GM23248 (cell line): ENCODE measurements around the gene ARL6IP1. TPM values are rescaled to one million over a fixed set of nuclear protein-coding genes. Genes with fewer than 3 reads are reported as not detected.
A peak's percentile ranks its signal among the peaks of the same experiment; 100 is the strongest.

Experiments used
- DNase-seq: peaks from one replicate; pipeline ENCODE4 v3.0.0-alpha.2; 2015
- H2AFZ ChIP-seq: fragments of 200-600 bp; sonication (generic); 2 replicates; pipeline ENCODE4 v1.6.1; 2016; ENCODE audit warnings: antibody characterized with exemption
- H3F3A ChIP-seq: fragments of 200-600 bp; sonication (generic); 2 replicates; pipeline ENCODE4 v1.6.1; 2016; ENCODE audit warnings: mild to moderate bottlenecking, antibody characterized with exemption, mixed run types; ENCODE audit not compliant: insufficient read depth
- H3K27ac ChIP-seq: fragments of 200-600 bp; sonication (generic); 2 replicates; pipeline ENCODE4 v1.5.1; 2016; ENCODE audit warnings: mild to moderate bottlenecking
- H3K27me3 ChIP-seq: fragments of 200-600 bp; sonication (generic); replicated peaks from 2 replicates; pipeline ENCODE4 v1.6.1; 2016; ENCODE audit warnings: mild to moderate bottlenecking; ENCODE audit not compliant: insufficient read depth
- H3K36me3 ChIP-seq: fragments of 200-600 bp; sonication (generic); 2 replicates; pipeline ENCODE4 v1.6.1; 2016; ENCODE audit warnings: low read depth, mild to moderate bottlenecking
- H3K4me1 ChIP-seq: fragments of 200-600 bp; sonication (generic); 2 replicates; pipeline ENCODE4 v1.6.1; 2016; ENCODE audit warnings: mild to moderate bottlenecking; ENCODE audit not compliant: insufficient read depth
- H3K4me2 ChIP-seq: fragments of 200-600 bp; sonication (generic); one replicate; pipeline ENCODE4 v1.6.1; 2016; ENCODE audit warnings: mild to moderate bottlenecking; ENCODE audit not compliant: unreplicated experiment
- H3K4me3 ChIP-seq: fragments of 200-600 bp; sonication (generic); 2 replicates; pipeline ENCODE4 v1.5.1; 2016; ENCODE audit warnings: mild to moderate bottlenecking
- H3K79me2 ChIP-seq: fragments of 200-600 bp; sonication (generic); 2 replicates; pipeline ENCODE4 v1.6.1; 2016; ENCODE audit warnings: mild to moderate bottlenecking; ENCODE audit not compliant: insufficient read depth
- H3K9ac ChIP-seq: fragments of 200-600 bp; sonication (generic); 2 replicates; pipeline ENCODE4 v1.6.1; 2016; ENCODE audit warnings: mild to moderate bottlenecking
- H3K9me2 ChIP-seq: fragments of 200-600 bp; sonication (generic); 2 replicates; pipeline ENCODE4 v1.6.1; 2016; ENCODE audit warnings: mixed run types, mild to moderate bottlenecking, moderate library complexity; ENCODE audit not compliant: insufficient read depth
- H3K9me3 ChIP-seq: fragments of 200-600 bp; sonication (generic); one replicate; pipeline ENCODE4 v1.6.1; 2017; ENCODE audit warnings: low read depth
- H4K20me1 ChIP-seq: fragments of 200-600 bp; sonication (generic); 2 replicates; pipeline ENCODE4 v1.6.0; 2016; ENCODE audit not compliant: insufficient read depth
- EZH2 ChIP-seq: fragments of 200-600 bp; sonication (generic); IDR thresholded peaks from 2 replicates; pipeline ENCODE4 v1.6.1; 2018; ENCODE audit warnings: antibody characterized with exemption, mild to moderate bottlenecking; ENCODE audit not compliant: insufficient read depth, poor library complexity, severe bottlenecking
- EZH2phosphoT487 ChIP-seq: fragments of 200-600 bp; sonication (generic); IDR thresholded peaks from 2 replicates; pipeline ENCODE4 v1.6.1; 2018; ENCODE audit warnings: antibody characterized with exemption, moderate library complexity, mild to moderate bottlenecking, low read depth; ENCODE audit not compliant: insufficient read depth
- WGBS, 2 experiments: methylation state at CpG; one replicate each; pipeline ENCODE4 v1.1.6; 2015 to 2017; ENCODE audit warnings: low lambda C conversion rate in 2 of 2, low coverage in 1 of 2; ENCODE audit errors: missing lambda C conversion rate in 2 of 2; 5-methylcytosine and 5-hydroxymethylcytosine counted together
- in situ Hi-C: fragments of 300-500 bp; cut with MboI; formaldehyde crosslinking; loops from 2 replicates; pipeline ENCODE4 v1.15.0; 2020
- polyA plus RNA-seq: library from polyadenylated mRNA; unstranded; fragments of >200 nt; fragmentation: Nextera tagmentation; extraction: Ambion mirVana; gene quantifications from 2 replicates; pipeline ENCODE4 v1.2.1, GENCODE V29; 2016
- total RNA-seq: library from RNA; depleted of rRNA; stranded (reverse); fragments of >200 nt; shearing (Covaris generic); gene quantifications from 2 replicates; pipeline ENCODE4 v1.2.3, GENCODE V29; 2014

Gene ARL6IP1
- total and polyA plus RNA-seq, 2 experiments from 2014 or later: 131 to 201 TPM

DNA sequence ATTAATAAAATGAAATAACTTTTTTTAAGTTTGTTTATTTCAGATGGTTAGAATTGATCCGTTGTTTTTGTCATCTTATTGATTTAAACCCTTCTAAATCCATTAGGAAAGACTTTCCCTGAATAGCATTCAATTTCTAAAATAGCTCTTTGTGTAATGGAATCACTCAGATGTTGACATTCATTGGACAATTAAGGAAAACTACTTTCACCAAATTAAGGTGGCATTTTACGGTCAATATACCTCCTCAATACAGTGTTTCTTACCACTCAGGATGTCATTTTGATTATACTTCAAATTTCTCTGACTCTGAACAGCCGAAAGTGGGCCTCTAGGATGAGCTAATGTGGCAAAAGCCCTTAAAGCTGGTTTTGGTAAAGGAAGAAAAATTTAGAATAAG, 1.8 kb downstream of the ARL6IP1 start:
- Histone ChIP-seq H3K4me1 (peaks cover 29% of the 10 kb centered on the region), H3K27ac (no peak overlapping the region), H2AFZ (no peak overlapping the region), H4K20me1 (no peaks in the 10 kb centered on the region), H3K9ac (peak overlapping the region; percentile 95), H3K4me3 (peak overlapping the region; percentile 89), H3K79me2 (peaks cover 75% of the 10 kb centered on the region), H3K36me3 (peaks cover 30% of the 10 kb centered on the region), H3K9me3 (no peaks in the 10 kb centered on the region), H3F3A (peaks cover 23% of the 10 kb centered on the region), H3K4me2 (peak overlapping the region; percentile 92), H3K27me3 (no peaks in the 10 kb centered on the region), H3K9me2 (no peaks in the 10 kb centered on the region)
- in situ Hi-C loops: no loop called here
- no peak for DNase-seq
- no peak for TF ChIP-seq EZH2
- no peak for TF ChIP-seq EZH2phosphoT487
- WGBS, 2 experiments: 92 to 95% methylated on average over 3 of the region's 3 CpGs

- no peak for TF ChIP-seq EZH2phosphoT487
- TF ChIP-seq EZH2: no peak
- Histone ChIP-seq H3K27me3 (no peaks in the 10 kb centered on the region), H3F3A (peaks cover 26% of the 10 kb centered on the region), H4K20me1 (no peaks in the 10 kb centered on the region), H3K4me2 (no peak overlapping the region), H3K27ac (no peak overlapping the region), H3K9me3 (no peaks in the 10 kb centered on the region), H3K9me2 (no peaks in the 10 kb centered on the region), H3K36me3 (peaks cover 44% of the 10 kb centered on the region), H3K9ac (no peak overlapping the region), H3K79me2 (peaks cover 82% of the 10 kb centered on the region), H3K4me3 (no peak overlapping the region), H2AFZ (no peak overlapping the region), H3K4me1 (peaks cover 20% of the 10 kb centered on the region)
- in situ Hi-C loops: no loop called here
- no peak for DNase-seq
- WGBS, 2 experiments: 97 to 100% methylated on average over 4 of the region's 4 CpGs
Measured at GRCh38 chr16:18797746-18798145, 3.6 kb downstream of the ARL6IP1 start.

DNA sequence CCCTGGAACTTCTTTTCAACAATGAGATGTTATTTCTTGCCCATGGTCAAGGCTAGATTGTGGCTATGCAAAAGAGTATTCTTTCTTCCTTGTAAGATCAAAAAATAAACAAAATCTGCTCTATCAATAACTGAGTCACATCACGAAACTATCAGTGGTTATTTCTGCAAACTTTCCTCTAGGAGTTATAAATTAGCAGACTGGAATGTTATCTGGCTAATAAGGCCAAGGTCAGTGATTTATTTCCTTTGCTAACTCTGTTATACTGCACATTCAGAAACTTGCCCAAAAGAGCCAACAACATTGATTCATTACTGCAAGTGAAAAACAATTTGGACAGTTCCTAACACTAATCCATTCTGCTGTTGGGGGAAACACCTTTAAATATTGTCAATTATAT, 5.0 kb downstream of the ARL6IP1 start:
- H3K4me2 ChIP-seq: no peak overlapping the region
- no peaks in the 10 kb centered on the region for H3K9me3 ChIP-seq
- H4K20me1 ChIP-seq: no peaks in the 10 kb centered on the region
- peaks cover 29% of the 10 kb centered on the region for H3F3A ChIP-seq
- no peak overlapping the region for H2AFZ ChIP-seq
- peaks cover 49% of the 10 kb centered on the region for H3K36me3 ChIP-seq
- peaks cover 78% of the 10 kb centered on the region for H3K79me2 ChIP-seq
- TF ChIP-seq EZH2: no peak
- no peak for TF ChIP-seq EZH2phosphoT487
- in situ Hi-C loops: no loop called here
- peaks cover 16% of the 10 kb centered on the region for H3K4me1 ChIP-seq
- no peaks in the 10 kb centered on the region for H3K27me3 ChIP-seq
- H3K4me3 ChIP-seq: no peak overlapping the region
- H3K9me2 ChIP-seq: no peaks in the 10 kb centered on the region
- 90 to 93% methylated on average over 1 of the region's 1 CpG for WGBS, 2 experiments
- DNase-seq: no peak
- H3K9ac ChIP-seq: no peak overlapping the region
- H3K27ac ChIP-seq: no peak overlapping the region

DNA sequence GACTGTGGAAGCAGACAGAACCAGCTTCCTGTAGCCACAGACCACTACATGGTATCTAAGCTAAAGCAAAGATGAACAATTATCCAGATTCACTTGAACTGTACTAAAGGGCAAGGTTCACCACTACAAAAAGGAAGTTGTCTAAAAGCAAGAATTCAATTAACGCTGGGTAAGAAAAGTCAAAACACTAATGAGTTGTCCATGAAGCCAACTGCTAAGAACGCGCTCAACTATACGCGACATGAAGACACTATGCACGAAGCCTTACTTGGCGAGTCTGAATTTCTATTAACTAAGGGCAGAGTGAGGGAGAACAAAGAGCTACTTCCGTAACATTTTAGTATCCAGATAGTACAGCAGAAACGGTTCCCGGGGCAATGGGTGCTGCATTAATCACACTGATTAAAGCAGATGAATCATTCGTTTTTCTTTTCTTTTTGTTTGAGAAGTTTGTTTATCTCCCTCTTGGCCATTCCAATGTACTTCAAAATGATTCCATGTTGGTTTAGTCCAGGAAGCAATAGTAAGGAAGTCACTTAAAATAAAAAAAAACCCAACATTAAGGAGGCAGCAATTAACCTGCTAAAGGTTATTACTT, 8.4 kb downstream of the ARL6IP1 start:
- H3K79me2 ChIP-seq: peaks cover 68% of the 10 kb centered on the region
- no peak overlapping the region for H2AFZ ChIP-seq
- peaks cover 13% of the 10 kb centered on the region for H4K20me1 ChIP-seq
- 93 to 94% methylated on average over 11 of the region's 11 CpGs for WGBS, 2 experiments
- H3K4me1 ChIP-seq: peaks cover 10% of the 10 kb centered on the region
- peak; percentile 26 for DNase-seq
- no peak overlapping the region for H3K9ac ChIP-seq
- in situ Hi-C loops: no loop called here
- H3K4me3 ChIP-seq: no peak overlapping the region
- peaks cover 61% of the 10 kb centered on the region for H3K36me3 ChIP-seq
- no peaks in the 10 kb centered on the region for H3K27me3 ChIP-seq
- TF ChIP-seq EZH2 (no peak), EZH2phosphoT487 (no peak)
- no peak overlapping the region for H3K27ac ChIP-seq
- H3K9me2 ChIP-seq: no peaks in the 10 kb centered on the region
- H3K4me2 ChIP-seq: no peak overlapping the region
- peaks cover 44% of the 10 kb centered on the region for H3F3A ChIP-seq
- H3K9me3 ChIP-seq: no peaks in the 10 kb centered on the region
